ENCODE results near the gene SYNGR2.
A peak's percentile ranks its signal among the peaks of the same experiment; 100 is the strongest.

The SYNGR2 gene

DNA sequence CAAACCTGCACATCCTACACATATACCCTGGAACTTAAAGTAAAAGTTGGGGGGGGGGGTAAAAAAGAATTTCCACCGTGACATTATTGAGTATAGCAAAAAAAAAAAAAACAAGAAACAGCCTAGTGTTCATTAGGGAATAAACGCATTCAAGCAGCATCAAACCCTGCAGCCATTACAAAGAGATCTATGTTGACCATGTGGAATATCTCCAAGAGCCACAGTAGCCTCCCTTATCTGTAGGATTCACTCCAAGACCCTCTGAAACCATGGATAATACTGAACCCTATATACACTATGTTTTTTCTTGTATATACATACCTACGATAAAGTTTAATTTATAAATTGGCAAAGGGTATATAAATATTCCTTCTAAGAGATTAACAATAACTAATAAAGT lies 40.1 kb downstream of the SYNGR2 start:
- no peak for DNase-seq (ENCODE audit: low read depth in 2 of 2)
- H3K4me3 ChIP-seq (replicated peaks in 1 of 2; ENCODE audit: low read depth in 2 of 2, low read length in 2 of 2): no peak overlapping the region
- TF ChIP-seq, protein P1, sequence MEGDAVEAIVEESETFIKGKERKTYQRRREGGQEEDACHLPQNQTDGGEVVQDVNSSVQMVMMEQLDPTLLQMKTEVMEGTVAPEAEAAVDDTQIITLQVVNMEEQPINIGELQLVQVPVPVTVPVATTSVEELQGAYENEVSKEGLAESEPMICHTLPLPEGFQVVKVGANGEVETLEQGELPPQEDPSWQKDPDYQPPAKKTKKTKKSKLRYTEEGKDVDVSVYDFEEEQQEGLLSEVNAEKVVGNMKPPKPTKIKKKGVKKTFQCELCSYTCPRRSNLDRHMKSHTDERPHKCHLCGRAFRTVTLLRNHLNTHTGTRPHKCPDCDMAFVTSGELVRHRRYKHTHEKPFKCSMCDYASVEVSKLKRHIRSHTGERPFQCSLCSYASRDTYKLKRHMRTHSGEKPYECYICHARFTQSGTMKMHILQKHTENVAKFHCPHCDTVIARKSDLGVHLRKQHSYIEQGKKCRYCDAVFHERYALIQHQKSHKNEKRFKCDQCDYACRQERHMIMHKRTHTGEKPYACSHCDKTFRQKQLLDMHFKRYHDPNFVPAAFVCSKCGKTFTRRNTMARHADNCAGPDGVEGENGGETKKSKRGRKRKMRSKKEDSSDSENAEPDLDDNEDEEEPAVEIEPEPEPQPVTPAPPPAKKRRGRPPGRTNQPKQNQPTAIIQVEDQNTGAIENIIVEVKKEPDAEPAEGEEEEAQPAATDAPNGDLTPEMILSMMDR (IDR thresholded peaks at IDR 0.05; ENCODE audit: low read depth, low read length): no peak

- no peak overlapping the region for H3K4me3 ChIP-seq (replicated peaks in 1 of 2; ENCODE audit: low read depth in 2 of 2, low read length in 2 of 2)
- DNase-seq (ENCODE audit: low read depth in 2 of 2): no peak
- TF ChIP-seq, protein P1 (IDR thresholded peaks at IDR 0.05; ENCODE audit: low read depth, low read length): no peak
Observed at GRCh38 chr17:78210111-78210510, 41.7 kb downstream of the SYNGR2 start.

GRCh38 chr17:78211032-78211431 lies 42.7 kb downstream of the SYNGR2 start:
- no peak overlapping the region for H3K4me3 ChIP-seq (replicated peaks in 1 of 2; ENCODE audit: low read depth in 2 of 2, low read length in 2 of 2)
- no peak for DNase-seq (ENCODE audit: low read depth in 2 of 2)
- TF ChIP-seq, protein P1 (IDR thresholded peaks at IDR 0.05; ENCODE audit: low read depth, low read length): no peak

GRCh38 chr17:78214016-78214705 lies 45.8 kb downstream of the SYNGR2 start, which contains the start of gene BIRC5:
BIRC5 (plus strand) TSS chr17:78214253; CDS start chr17:78214317, 64 bp downstream.
- TF ChIP-seq, protein P1 (IDR thresholded peaks at IDR 0.05; ENCODE audit: low read depth, low read length): no peak
- H3K4me3 ChIP-seq (replicated peaks in 1 of 2; ENCODE audit: low read depth in 2 of 2, low read length in 2 of 2): peak within 1 kb of the TSS; percentile 85 to 90
- peak; percentile 84 to 89 for DNase-seq (ENCODE audit: low read depth in 2 of 2)

DNA sequence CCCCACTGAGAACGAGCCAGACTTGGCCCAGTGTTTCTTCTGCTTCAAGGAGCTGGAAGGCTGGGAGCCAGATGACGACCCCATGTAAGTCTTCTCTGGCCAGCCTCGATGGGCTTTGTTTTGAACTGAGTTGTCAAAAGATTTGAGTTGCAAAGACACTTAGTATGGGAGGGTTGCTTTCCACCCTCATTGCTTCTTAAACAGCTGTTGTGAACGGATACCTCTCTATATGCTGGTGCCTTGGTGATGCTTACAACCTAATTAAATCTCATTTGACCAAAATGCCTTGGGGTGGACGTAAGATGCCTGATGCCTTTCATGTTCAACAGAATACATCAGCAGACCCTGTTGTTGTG lies 46.3 kb downstream of the SYNGR2 start:
- DNase-seq (ENCODE audit: low read depth in 2 of 2): no peak
- peak overlapping the region; percentile 85 to 90 for H3K4me3 ChIP-seq (replicated peaks in 1 of 2; ENCODE audit: low read depth in 2 of 2, low read length in 2 of 2)
- TF ChIP-seq, protein P1 (IDR thresholded peaks at IDR 0.05; ENCODE audit: low read depth, low read length): no peak

- no peak for DNase-seq (ENCODE audit: low read depth in 2 of 2)
- TF ChIP-seq, protein P1 (IDR thresholded peaks at IDR 0.05; ENCODE audit: low read depth, low read length): no peak
- H3K4me3 ChIP-seq (replicated peaks in 1 of 2; ENCODE audit: low read depth in 2 of 2, low read length in 2 of 2): no peak overlapping the region
Observed at GRCh38 chr17:78219396-78220150, 51.2 kb downstream of the SYNGR2 start.
